Stimulated activated CD8-positive, alpha-beta memory T cell treated with anti-CD3 and anti-CD28 coated beads, Interleukin-2, amount 100 ng/mL, for 48 hours (primary cell): Measurements from ENCODE around the gene UGDH.
"Not testable (repeated sequence)": the region's sequence is repeated elsewhere in the genome, so short reads cannot be mapped to it uniquely, and the experiment has no call there.

Experiments used
- DNase-seq, 2 donors: peaks; one replicate each; pipeline ENCODE4 v3.0.0-alpha.2; 2020; ENCODE audit warnings: low read depth in 2 of 2

Gene UGDH

GRCh38 chr4:39527296-39528060 lies at the start of gene UGDH:
Gene UGDH (minus strand): TSS chr4:39527439. CDS start chr4:39521512, 5,927 bp downstream.
- DNase-seq = peak; percentile 84 to 87

GRCh38 chr4:39574946-39575345 lies 47.7 kb upstream of the UGDH start:
- no peak for DNase-seq

GRCh38 chr4:39571504-39571903 lies 44.3 kb upstream of the UGDH start:
- no peak for DNase-seq

- DNase-seq = no peak
Observed at GRCh38 chr4:39571054-39571453, 43.8 kb upstream of the UGDH start.

- no peak for DNase-seq
Observed at GRCh38 chr4:39569209-39569608, 42.0 kb upstream of the UGDH start.

- DNase-seq = no peak
Observed at GRCh38 chr4:39568805-39569204, 41.6 kb upstream of the UGDH start.

- no peak for DNase-seq
Observed at GRCh38 chr4:39565878-39566600, 38.8 kb upstream of the UGDH start.

GRCh38 chr4:39563346-39563847 lies 36.2 kb upstream of the UGDH start:
- DNase-seq = no peak

GRCh38 chr4:39562792-39563191 lies 35.6 kb upstream of the UGDH start:
- no peak for DNase-seq

GRCh38 chr4:39559626-39560025 lies 32.4 kb upstream of the UGDH start:
- no peak for DNase-seq

- DNase-seq = no peak
Observed at GRCh38 chr4:39555472-39555871, 28.2 kb upstream of the UGDH start.

GRCh38 chr4:39548425-39549067 lies 21.3 kb upstream of the UGDH start:
- no peak for DNase-seq

GRCh38 chr4:39544580-39545315 lies 17.5 kb upstream of the UGDH start:
- DNase-seq = no peak

- not testable (repeated sequence) for DNase-seq
Observed at GRCh38 chr4:39544080-39544479, 16.8 kb upstream of the UGDH start.

GRCh38 chr4:39543034-39543433 lies 15.8 kb upstream of the UGDH start:
- no peak for DNase-seq

- no peak for DNase-seq
Observed at GRCh38 chr4:39542611-39543012, 15.4 kb upstream of the UGDH start.

GRCh38 chr4:39541987-39542610 lies 14.9 kb upstream of the UGDH start:
- no peak for DNase-seq

- DNase-seq = no peak
Observed at GRCh38 chr4:39539089-39539611, 11.9 kb upstream of the UGDH start.

- DNase-seq = no peak
Observed at GRCh38 chr4:39533541-39533940, 6.3 kb upstream of the UGDH start.

GRCh38 chr4:39532237-39532636 lies 5.0 kb upstream of the UGDH start:
- not testable (repeated sequence) for DNase-seq

- DNase-seq = no peak
Observed at GRCh38 chr4:39530682-39531081, 3.4 kb upstream of the UGDH start.
